MCF 10A (cell line): ENCODE results near the gene ST6GALNAC5. TPM values are rescaled to one million over a fixed set of nuclear protein-coding genes. Genes with fewer than 3 reads are reported as not detected.

Source experiments
- BruUV-seq: library from RNA; stranded (reverse); fragments of 400-500 nt; replicated peaks from 2 replicates; lab custom pipeline; 2021; lab: Mats Ljungman, UMichigan
- CTCF ChIA-PET: fragments of 300-600 bp; sonication (Branson Sonifier 250); formaldehyde crosslinking; extraction: SDS; loops from one replicate; lab custom pipeline; 2021; ENCODE audit warnings: antibody characterized with exemption, inconsistent platforms; lab: Yijun Ruan, JAX
- POLR2A ChIA-PET: fragments of 300-600, 350-650 bp; sonication (Branson Sonifier 250); formaldehyde crosslinking; extraction: SDS; loops from one replicate; lab custom pipeline; 2020; ENCODE audit warnings: antibody characterized with exemption, inconsistent platforms; lab: Yijun Ruan, JAX
- DNase-seq: peaks from one replicate; pipeline ENCODE4 v3.0.0-alpha.2; 2018; ENCODE audit not compliant: unreplicated experiment
- H3K27ac Mint-ChIP-seq: one replicate; pipeline ENCODE4 v1.8.0; 2022; ENCODE audit warnings: mild to moderate bottlenecking, low read depth, mixed read lengths; ENCODE audit not compliant: unreplicated experiment
- H3K27me3 Mint-ChIP-seq: one replicate; pipeline ENCODE4 v1.8.0; 2022; ENCODE audit warnings: mixed read lengths; ENCODE audit not compliant: insufficient read depth, unreplicated experiment
- H3K36me3 Mint-ChIP-seq: one replicate; pipeline ENCODE4 v1.8.0; 2022; ENCODE audit warnings: mild to moderate bottlenecking, moderate library complexity, mixed read lengths; ENCODE audit not compliant: insufficient read depth, unreplicated experiment
- H3K4me1 Mint-ChIP-seq: one replicate; pipeline ENCODE4 v1.8.0; 2022; ENCODE audit warnings: mixed read lengths; ENCODE audit not compliant: insufficient read depth, unreplicated experiment
- H3K4me3 Mint-ChIP-seq: one replicate; pipeline ENCODE4 v1.8.0; 2022; ENCODE audit warnings: mild to moderate bottlenecking, moderate library complexity, mixed read lengths; ENCODE audit not compliant: unreplicated experiment
- H3K9me3 Mint-ChIP-seq: one replicate; pipeline ENCODE4 v1.8.0; 2022; ENCODE audit warnings: mixed read lengths; ENCODE audit not compliant: unreplicated experiment
- CTCF ChIP-seq: fragments of 200-600 bp; IDR thresholded peaks from one replicate; pipeline ENCODE4 v1.8.0; 2022; ENCODE audit warnings: antibody characterized with exemption, mild to moderate bottlenecking; ENCODE audit not compliant: unreplicated experiment
- intact Hi-C: fragments of 100-400 bp; cut with micrococcal nuclease; formaldehyde crosslinking; loops from 2 replicates; pipeline ENCODE4 v1.14.1; 2022
- total RNA-seq: library from RNA; stranded (reverse); gene quantifications from 2 replicates; pipeline ENCODE4 v1.2.3, GENCODE V29; 2022

ST6GALNAC5 gene
- total RNA-seq, 1 experiment from 2014 or later, result 3.3 TPM

DNA sequence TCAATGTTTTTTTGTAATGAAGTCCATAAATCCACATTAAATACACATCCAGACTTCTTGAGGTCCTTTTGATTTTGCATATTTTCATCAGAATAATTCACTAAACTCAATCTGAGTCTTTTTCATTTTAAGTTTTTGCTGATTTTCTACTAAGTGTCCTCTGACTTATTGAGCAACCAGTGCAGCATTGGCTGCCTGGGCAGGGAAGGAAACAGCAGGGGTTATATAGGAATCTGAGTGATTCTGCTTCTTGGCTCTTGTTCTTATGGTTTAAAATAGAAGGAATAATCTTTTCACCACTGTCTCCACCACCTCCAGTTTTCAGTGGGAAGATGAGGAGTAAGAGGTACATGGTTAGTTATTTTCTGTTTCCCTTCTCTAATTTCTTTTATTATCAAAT, 88.4 kb downstream of the ST6GALNAC5 start:
- CTCF ChIA-PET, result no interaction called here
- intact Hi-C loops, result no loop called here
- no peak for DNase-seq
- Mint-ChIP-seq H3K9me3 (no peaks in the 10 kb centered on the region), H3K4me3 (no peak overlapping the region), H3K27me3 (no peaks in the 10 kb centered on the region), H3K36me3 (no peaks in the 10 kb centered on the region), H3K27ac (no peak overlapping the region), H3K4me1 (no peaks in the 10 kb centered on the region)
- POLR2A ChIA-PET, result interaction anchor here (0.6 kb wide), 1 partner anchor 215 kb away, joined by 3 read pairs; no protein-coding TSS in a partner anchor
- BruUV-seq, result no TSS peak
- no peak for TF ChIP-seq CTCF

DNA sequence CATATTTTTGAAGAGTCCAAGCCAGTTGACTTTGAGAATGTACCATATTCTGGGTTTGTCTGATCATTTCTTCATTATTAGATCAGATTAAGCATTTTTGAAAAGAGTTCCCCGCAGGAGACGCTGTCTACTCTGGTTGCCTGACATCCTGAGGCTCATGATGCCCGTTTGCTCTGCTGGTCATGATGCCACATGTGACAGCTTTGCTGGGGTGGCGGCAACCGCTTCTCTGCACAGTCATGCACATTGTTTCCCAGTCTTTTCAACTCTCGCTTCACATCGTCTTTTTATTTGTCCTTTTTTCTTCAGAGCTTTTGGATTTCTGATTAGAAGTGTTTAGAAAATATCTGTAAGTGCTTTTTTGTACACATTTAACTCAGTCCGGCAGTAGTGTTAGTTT, 90.7 kb downstream of the ST6GALNAC5 start:
- Mint-ChIP-seq H3K9me3 (no peaks in the 10 kb centered on the region), H3K4me1 (no peaks in the 10 kb centered on the region), H3K27me3 (no peaks in the 10 kb centered on the region), H3K36me3 (no peaks in the 10 kb centered on the region), H3K4me3 (no peak overlapping the region), H3K27ac (no peak overlapping the region)
- BruUV-seq, result no TSS peak
- no peak for DNase-seq
- intact Hi-C loops, result no loop called here
- POLR2A ChIA-PET, result no interaction called here
- no peak for TF ChIP-seq CTCF
- CTCF ChIA-PET, result interaction anchor here (1.0 kb wide), 1 partner anchor 54 kb away, joined by 4 read pairs; no protein-coding TSS in a partner anchor

GRCh38 chr1:76958828-76959227, 91.5 kb downstream of the ST6GALNAC5 start:
- ChIA-PET CTCF (no interaction called here), POLR2A (no interaction called here)
- Mint-ChIP-seq H3K27me3 (no peaks in the 10 kb centered on the region), H3K4me1 (no peaks in the 10 kb centered on the region), H3K36me3 (no peaks in the 10 kb centered on the region), H3K4me3 (no peak overlapping the region), H3K27ac (no peak overlapping the region), H3K9me3 (no peaks in the 10 kb centered on the region)
- DNase-seq, result no peak
- intact Hi-C loops, result no loop called here
- no peak for TF ChIP-seq CTCF
- no TSS peak for BruUV-seq

- H3K9me3 Mint-ChIP-seq, result no peaks in the 10 kb centered on the region
- BruUV-seq, result no TSS peak
- CTCF ChIA-PET, result no interaction called here
- H3K27ac Mint-ChIP-seq, result no peak overlapping the region
- H3K4me3 Mint-ChIP-seq, result no peak overlapping the region
- no peak for DNase-seq
- H3K27me3 Mint-ChIP-seq, result no peaks in the 10 kb centered on the region
- H3K36me3 Mint-ChIP-seq, result no peaks in the 10 kb centered on the region
- intact Hi-C loops, result no loop called here
- no peaks in the 10 kb centered on the region for H3K4me1 Mint-ChIP-seq
- TF ChIP-seq CTCF, result no peak
- POLR2A ChIA-PET, result interaction anchor here (0.6 kb wide), 1 partner anchor 55 kb away, joined by 3 read pairs; no protein-coding TSS in a partner anchor
Measured at GRCh38 chr1:76959556-76959955, 92.3 kb downstream of the ST6GALNAC5 start.
